Right lobe of liver (tissue), 6 donors: ENCODE results near the gene CDK14. TPM values are rescaled to one million over a fixed set of nuclear protein-coding genes. Genes with fewer than 3 reads are reported as not detected.
A peak's percentile ranks its signal among the peaks of the same experiment; 100 is the strongest.

Experiments used
- ATAC-seq, 4 donors: fragments of 200-7000 bp; cut with Tn5 transposase; one replicate each; pipeline ENCODE4 v1.9.1; 2020; ENCODE audit warnings: mild to moderate bottlenecking in 4 of 4, moderate library complexity in 4 of 4
- DNase-seq, 3 donors: peaks; one replicate each; pipeline ENCODE4 v3.0.0-alpha.2; 2020
- H3K27ac ChIP-seq, 3 donors: fragments of 200-600 bp; one replicate each; pipeline ENCODE4 v1.8.0; 2022
- H3K27me3 ChIP-seq, 2 donors: fragments of 200-600 bp; one replicate each; pipeline ENCODE4 v1.8.0; 2022
- H3K36me3 ChIP-seq, 4 donors: fragments of 200-600 bp; sonication (generic) in 1 of 4; one replicate each; pipeline versions ENCODE4 v1.5.1 to v1.8.0; 2017 to 2022; ENCODE audit warnings: control low read depth in 1 of 4
- H3K4me1 ChIP-seq, 4 donors: fragments of 200-600 bp; sonication (generic) in 1 of 4; one replicate each; pipeline versions ENCODE4 v1.5.1 to v1.8.0; 2017 to 2022; ENCODE audit warnings: control low read depth in 1 of 4
- H3K4me3 ChIP-seq, 3 donors: fragments of 200-600 bp; one replicate each; pipeline ENCODE4 v1.8.0; 2022
- H3K9me3 ChIP-seq, 4 donors: fragments of 200-600 bp; sonication (generic) in 1 of 4; one replicate each; pipeline versions ENCODE4 v1.5.1 to v1.8.0; 2017 to 2022; ENCODE audit warnings: control low read depth in 1 of 4
- CTCF ChIP-seq, 4 donors: fragments of 200-600 bp in 3 of 4; fragments of 450-650 bp in 1 of 4; IDR thresholded peaks; one replicate each; pipeline versions ENCODE4 v1.5.1 to v1.8.0; 2016 to 2022; ENCODE audit warnings: antibody characterized with exemption in 4 of 4, mild to moderate bottlenecking in 2 of 4
- POLR2A ChIP-seq: fragments of 450-650 bp; IDR thresholded peaks from one replicate; pipeline ENCODE4 v1.6.1; 2017; ENCODE audit warnings: antibody characterized with exemption, mild to moderate bottlenecking
- WGBS: methylation state at CpG from one replicate; pipeline ENCODE4 v1.1.6; 2018; ENCODE audit warnings: low coverage, low lambda C conversion rate; ENCODE audit not compliant: insufficient coverage; ENCODE audit errors: missing lambda C conversion rate; 5-methylcytosine and 5-hydroxymethylcytosine counted together
- intact Hi-C, 2 donors: fragments of 100-400 bp; cut with DNase I; formaldehyde crosslinking; loops; one replicate each; pipeline versions ENCODE4 v1.11.2 to v1.14.1; 2022
- total RNA-seq, 6 experiments: library from RNA; depleted of rRNA in 2 of 6; stranded (reverse); fragments of >200 nt in 2 of 6; fragmentation: NEBNext Ultra II Directional in 3 of 6; extraction: Animal tissue kit (Norgen Biotek cat#: 25700) in 3 of 6; gene quantifications; one replicate each; pipeline versions ENCODE4 v1.1.0 to v1.2.4, GENCODE V29; 2016 to 2023
- donor health status: DM: no; HTN: yes; CAD: no.
- donor health status: DM: no; HTN: no; CAD: no.
- donor health status: DM: no; HTN: no; CAD: no.
- donor health status: DM: no; HTN: yes; CAD: no.
- donor health status: DM: no; HTN: yes; CAD: no.

The CDK14 gene
- total RNA-seq, 6 experiments from 2014 or later = 12.6 to 28.7 (median 17.9) TPM

- no peaks in the 10 kb centered on the region for H3K36me3 ChIP-seq
- TF ChIP-seq CTCF (IDR thresholded peaks at IDR 0.05) (no peak), POLR2A (no peak)
- WGBS = 60% methylated on average over 2 of the region's 2 CpGs
- no peaks in the 10 kb centered on the region for H3K9me3 ChIP-seq
- intact Hi-C loops = no loop called here
- no peaks in the 10 kb centered on the region for H3K27me3 ChIP-seq
- H3K27ac ChIP-seq = no peak overlapping the region
- DNase-seq = no peak
- H3K4me1 ChIP-seq = peaks cover 0 to 13% (median 3%) of the 10 kb centered on the region in 4 donors
- ATAC-seq = peak; percentile 41 to 79 (median 64)
- no peak overlapping the region for H3K4me3 ChIP-seq
Measured at GRCh38 chr7:90660100-90660499, 64.0 kb downstream of the CDK14 start.

- intact Hi-C loops = no loop called here
- DNase-seq (no peak), ATAC-seq (no peak)
- no peak overlapping the region for H3K4me3 ChIP-seq
- H3K36me3 ChIP-seq = no peaks in the 10 kb centered on the region
- H3K27ac ChIP-seq = no peak overlapping the region
- H3K9me3 ChIP-seq = no peaks in the 10 kb centered on the region
- TF ChIP-seq POLR2A = no peak
- no peak for TF ChIP-seq CTCF (IDR thresholded peaks at IDR 0.05)
- H3K27me3 ChIP-seq = no peaks in the 10 kb centered on the region
- WGBS = 67% methylated on average over 1 of the region's 1 CpG
- H3K4me1 ChIP-seq = peaks cover 0 to 13% (median 3%) of the 10 kb centered on the region in 4 donors
Measured at GRCh38 chr7:90660819-90661218, 64.7 kb downstream of the CDK14 start.

GRCh38 chr7:90661290-90662151 is 65.4 kb downstream of the CDK14 start:
- WGBS = 72% methylated on average over 6 of the region's 6 CpGs
- TF ChIP-seq CTCF (IDR thresholded peaks at IDR 0.05) (no peak), POLR2A (no peak)

GRCh38 chr7:90663176-90663575 is 67.1 kb downstream of the CDK14 start:
- Histone ChIP-seq H3K36me3 (no peaks in the 10 kb centered on the region), H3K9me3 (no peaks in the 10 kb centered on the region), H3K4me1 (peaks cover 0 to 13% (median 3%) of the 10 kb centered on the region in 4 donors), H3K27me3 (no peaks in the 10 kb centered on the region), H3K27ac (no peak overlapping the region), H3K4me3 (no peak overlapping the region)
- no peak for TF ChIP-seq POLR2A
- no peak for TF ChIP-seq CTCF (IDR thresholded peaks at IDR 0.05)
- intact Hi-C loops = no loop called here
- DNase-seq (no peak), ATAC-seq (no peak)
- WGBS = 60% methylated on average over 3 of the region's 3 CpGs

More at GRCh38 chr7:90661290-90662151, 65.4 kb downstream of the CDK14 start:
- Histone ChIP-seq H3K36me3 (no peaks in the 10 kb centered on the region), H3K9me3 (no peaks in the 10 kb centered on the region), H3K27me3 (no peaks in the 10 kb centered on the region), H3K27ac (no peak overlapping the region), H3K4me3 (no peak overlapping the region), H3K4me1 (peaks cover 0 to 13% (median 3%) of the 10 kb centered on the region in 4 donors)
- intact Hi-C loops = no loop called here
- no peak for ATAC-seq
- DNase-seq = no peak
